Cardiac muscle cell (in vitro differentiated cells and primary cell): ENCODE data around the gene VWA2. TPM values are rescaled to one million over a fixed set of nuclear protein-coding genes. Genes with fewer than 3 reads are reported as not detected.

Experiments used
- DNase-seq, 2 donors: peaks; one replicate each; pipeline versions ENCODE4 v3.0.0 to v3.0.0-alpha.2; 2010 to 2017; ENCODE audit warnings: low read depth in 1 of 2, low spot score in 1 of 2
- H3K27ac ChIP-seq: fragments of 200-600 bp; sonication (generic); 2 replicates; pipeline ENCODE4 v1.5.1; 2016
- H3K27me3 ChIP-seq: fragments of 200-600 bp; sonication (generic); 2 replicates; pipeline ENCODE4 v1.6.0; 2016; ENCODE audit warnings: control low read depth
- H3K36me3 ChIP-seq: fragments of 200-600 bp; sonication (generic); 2 replicates; pipeline ENCODE4 v1.5.1; 2016; ENCODE audit warnings: control low read depth
- H3K4me1 ChIP-seq: fragments of 200-600 bp; sonication (generic); 2 replicates; pipeline ENCODE4 v1.8.1; 2017; ENCODE audit warnings: low read depth, mild to moderate bottlenecking, mixed run types
- H3K4me3 ChIP-seq: fragments of 200-600 bp; sonication (generic); 2 replicates; pipeline ENCODE4 v1.5.1; 2016; ENCODE audit warnings: mild to moderate bottlenecking
- H3K9me3 ChIP-seq: fragments of 200-600 bp; sonication (generic); 2 replicates; pipeline ENCODE4 v1.5.1; 2017; ENCODE audit warnings: low read depth, mild to moderate bottlenecking, control low read depth
- polyA plus RNA-seq: library from polyadenylated mRNA; unstranded; fragments of >200 nt; fragmentation: Nextera tagmentation; extraction: Ambion mirVana; gene quantifications from 2 replicates; pipeline ENCODE4 v1.2.1, GENCODE V29; 2016
- total RNA-seq: library from RNA; depleted of rRNA; stranded (reverse); fragments of >200 nt; gene quantifications from 2 replicates; pipeline ENCODE4 v1.2.3, GENCODE V29; 2016
- TF ChIP-seq, protein P1 (sequence below): IDR thresholded peaks from 2 replicates; pipeline ENCODE4 v1.5.1; 2012; ENCODE audit warnings: low read depth, mild to moderate bottlenecking, low read length

VWA2 gene
- total and polyA plus RNA-seq, 2 experiments from 2014 or later: not detected

DNA sequence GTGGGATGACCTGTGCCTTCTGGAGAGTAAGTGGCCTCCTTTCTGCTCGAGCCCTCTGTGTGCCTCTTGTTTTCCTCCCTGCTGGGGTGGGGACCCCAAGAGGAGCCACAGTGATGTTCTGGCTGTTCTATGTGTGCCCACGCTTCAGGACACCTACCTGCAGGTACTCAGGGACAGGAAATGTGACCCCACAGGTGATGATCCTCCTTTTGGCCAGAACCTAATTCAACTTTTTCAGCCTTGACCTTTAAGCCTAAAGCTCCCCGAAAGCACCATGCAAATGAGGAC is 70.3 kb downstream of the VWA2 start:
- DNase-seq: no peak
- no peaks in the 10 kb centered on the region for H3K9me3 ChIP-seq
- no peak overlapping the region for H3K4me3 ChIP-seq
- H3K36me3 ChIP-seq: no peaks in the 10 kb centered on the region
- H3K27ac ChIP-seq: no peak overlapping the region
- TF ChIP-seq, protein P1, sequence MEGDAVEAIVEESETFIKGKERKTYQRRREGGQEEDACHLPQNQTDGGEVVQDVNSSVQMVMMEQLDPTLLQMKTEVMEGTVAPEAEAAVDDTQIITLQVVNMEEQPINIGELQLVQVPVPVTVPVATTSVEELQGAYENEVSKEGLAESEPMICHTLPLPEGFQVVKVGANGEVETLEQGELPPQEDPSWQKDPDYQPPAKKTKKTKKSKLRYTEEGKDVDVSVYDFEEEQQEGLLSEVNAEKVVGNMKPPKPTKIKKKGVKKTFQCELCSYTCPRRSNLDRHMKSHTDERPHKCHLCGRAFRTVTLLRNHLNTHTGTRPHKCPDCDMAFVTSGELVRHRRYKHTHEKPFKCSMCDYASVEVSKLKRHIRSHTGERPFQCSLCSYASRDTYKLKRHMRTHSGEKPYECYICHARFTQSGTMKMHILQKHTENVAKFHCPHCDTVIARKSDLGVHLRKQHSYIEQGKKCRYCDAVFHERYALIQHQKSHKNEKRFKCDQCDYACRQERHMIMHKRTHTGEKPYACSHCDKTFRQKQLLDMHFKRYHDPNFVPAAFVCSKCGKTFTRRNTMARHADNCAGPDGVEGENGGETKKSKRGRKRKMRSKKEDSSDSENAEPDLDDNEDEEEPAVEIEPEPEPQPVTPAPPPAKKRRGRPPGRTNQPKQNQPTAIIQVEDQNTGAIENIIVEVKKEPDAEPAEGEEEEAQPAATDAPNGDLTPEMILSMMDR: no peak
- H3K27me3 ChIP-seq: peaks cover 7% of the 10 kb centered on the region
- H3K4me1 ChIP-seq: peaks cover 1% of the 10 kb centered on the region

DNA sequence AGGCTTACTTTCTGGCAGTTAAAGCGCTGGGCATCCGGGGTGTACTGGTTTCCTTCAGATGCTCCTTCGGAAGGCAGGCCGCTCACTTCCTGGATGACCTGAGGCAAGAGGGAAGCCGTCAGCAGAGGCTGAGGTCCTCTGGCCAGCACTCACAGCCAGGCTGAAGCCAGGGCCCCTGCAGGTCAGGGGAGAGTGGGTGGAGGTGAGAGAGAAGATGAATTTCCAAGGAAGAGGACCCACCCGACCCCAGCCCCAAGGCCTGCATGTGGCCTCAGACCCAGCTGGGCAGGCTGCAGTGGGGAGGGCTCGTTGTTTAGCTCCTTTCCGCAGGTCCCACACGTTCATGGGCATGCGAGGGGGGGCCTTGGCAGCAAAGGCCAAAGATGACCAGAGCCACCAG is 71.3 kb downstream of the VWA2 start:
- no peak overlapping the region for H3K27ac ChIP-seq

DNA sequence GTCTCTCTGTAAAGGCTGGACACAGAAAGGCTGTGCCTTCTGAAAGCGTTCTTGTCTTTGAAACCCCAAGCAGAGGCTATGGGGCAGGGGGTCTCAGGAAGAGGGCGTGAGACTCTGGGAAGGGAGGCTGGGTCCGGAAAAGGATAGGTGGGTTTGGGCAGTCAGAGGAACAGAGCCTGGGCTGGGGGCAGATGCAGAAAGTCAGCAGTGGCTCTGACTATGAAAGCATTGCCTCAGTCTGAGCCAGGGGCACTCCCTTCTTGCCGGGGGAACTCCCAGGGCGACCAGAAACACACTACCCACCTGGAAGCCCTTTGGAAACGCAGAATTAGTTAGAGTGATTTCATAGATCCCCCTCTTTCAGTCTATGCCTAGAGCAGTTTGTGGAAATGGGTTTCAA is 72.0 kb downstream of the VWA2 start:
- TF ChIP-seq, protein P1: no peak
- Histone ChIP-seq H3K36me3 (no peaks in the 10 kb centered on the region), H3K4me1 (no peaks in the 10 kb centered on the region), H3K27me3 (no peaks in the 10 kb centered on the region), H3K27ac (no peak overlapping the region), H3K4me3 (no peak overlapping the region), H3K9me3 (no peaks in the 10 kb centered on the region)
- DNase-seq: no peak

More for the DNA sequence above, 71.3 kb downstream of the VWA2 start:
- DNase-seq: no peak
- H3K36me3 ChIP-seq: no peaks in the 10 kb centered on the region
- H3K9me3 ChIP-seq: no peaks in the 10 kb centered on the region
- no peaks in the 10 kb centered on the region for H3K4me1 ChIP-seq
- H3K27me3 ChIP-seq: no peaks in the 10 kb centered on the region
- H3K4me3 ChIP-seq: no peak overlapping the region
- TF ChIP-seq, protein P1: no peak

DNA sequence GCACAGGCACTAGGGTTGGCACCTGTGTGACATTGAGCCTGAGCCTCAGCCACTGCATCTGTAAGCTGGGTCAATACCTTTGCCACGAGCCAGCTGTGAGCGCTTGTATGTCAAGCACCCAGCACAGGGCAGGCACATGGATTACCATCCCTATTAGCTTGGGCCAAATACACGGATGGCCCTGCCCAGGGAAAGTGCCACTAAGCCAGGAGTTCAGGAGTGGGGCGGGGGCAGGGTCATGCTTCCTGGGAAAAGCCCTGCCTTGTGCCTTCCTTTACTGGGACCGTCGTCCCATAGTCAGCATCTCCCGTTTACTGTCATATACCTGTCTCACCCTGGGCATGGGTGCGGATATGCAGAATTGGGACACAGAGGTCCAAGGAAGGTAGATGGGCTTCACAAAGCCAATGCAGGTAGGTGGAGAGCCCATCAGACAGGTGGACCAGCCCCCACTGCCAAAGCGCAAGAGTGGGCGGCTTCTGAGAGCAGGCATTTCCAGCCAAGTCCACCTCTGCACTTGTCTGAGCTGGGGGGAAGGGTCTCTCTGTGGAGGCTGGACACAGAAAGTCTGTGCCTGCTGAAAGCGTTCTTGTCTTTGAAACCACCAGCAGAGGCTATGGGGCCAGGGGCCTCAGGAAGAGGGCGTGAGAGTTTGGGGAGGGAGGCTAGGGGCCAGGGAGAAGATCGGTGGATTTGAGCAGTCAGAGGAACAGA is 72.6 kb downstream of the VWA2 start:
- TF ChIP-seq, protein P1: no peak
- Histone ChIP-seq H3K27ac (no peak overlapping the region), H3K36me3 (no peaks in the 10 kb centered on the region), H3K9me3 (no peaks in the 10 kb centered on the region), H3K4me1 (no peaks in the 10 kb centered on the region), H3K27me3 (no peaks in the 10 kb centered on the region), H3K4me3 (no peak overlapping the region)
- no peak for DNase-seq

DNA sequence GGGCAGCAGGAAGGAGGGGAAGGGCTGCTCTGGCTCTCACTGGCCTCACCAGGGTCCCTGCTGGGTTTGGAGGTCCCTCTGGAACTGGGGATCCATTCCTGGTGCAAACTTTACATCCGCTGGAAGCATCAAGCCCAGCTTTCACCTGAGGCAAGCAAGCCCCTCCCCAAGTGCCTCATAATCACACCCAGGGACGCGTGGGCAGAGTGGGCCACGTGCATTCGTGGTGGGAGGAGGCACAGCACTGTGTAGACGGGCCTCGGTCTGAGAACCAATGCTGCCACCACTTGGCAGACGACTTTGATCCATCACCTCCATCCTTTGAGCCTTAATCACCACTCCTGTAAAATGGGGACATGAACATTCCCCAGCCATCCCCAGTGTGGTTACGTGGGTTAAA is 74.1 kb downstream of the VWA2 start:
- Histone ChIP-seq H3K27me3 (no peaks in the 10 kb centered on the region), H3K4me1 (no peaks in the 10 kb centered on the region), H3K9me3 (no peaks in the 10 kb centered on the region), H3K36me3 (no peaks in the 10 kb centered on the region), H3K27ac (no peak overlapping the region), H3K4me3 (no peak overlapping the region)
- no peak for DNase-seq
- TF ChIP-seq, protein P1: no peak
